Transverse colon (tissue), 4 donors: ENCODE results near the gene CPAMD8.

ENCODE experiments used
- EP300 ChIP-seq: sonication (generic); formaldehyde crosslinking; IDR thresholded peaks from one replicate; pipeline ENCODE4 v1.6.1; 2017; ENCODE audit warnings: antibody characterized with exemption, low read depth
- POLR2A ChIP-seq: fragments of 450-650 bp; IDR thresholded peaks from one replicate; pipeline ENCODE4 v1.6.1; 2016; ENCODE audit warnings: antibody characterized with exemption, mild to moderate bottlenecking, moderate library complexity
- POLR2AphosphoS5 ChIP-seq, 3 donors: sonication (generic); formaldehyde crosslinking; IDR thresholded peaks; one replicate each; pipeline ENCODE4 v1.6.1; 2016; ENCODE audit warnings: antibody characterized with exemption in 3 of 3
- TF ChIP-seq, protein P1 (sequence below), 5 experiments: fragments of 200-600 bp in 3 of 5; fragments of 450-650 bp in 2 of 5; sonication (generic) in 3 of 5; IDR thresholded peaks; 1 replicate in 2 of 5; 2 replicates in 3 of 5; pipeline ENCODE4 v1.5.1; 2016 to 2017; ENCODE audit warnings: antibody characterized with exemption in 5 of 5, inconsistent platforms in 3 of 5, mild to moderate bottlenecking in 2 of 5, moderate library complexity in 1 of 5

- TF ChIP-seq POLR2A = no peak
- TF ChIP-seq, protein P1, sequence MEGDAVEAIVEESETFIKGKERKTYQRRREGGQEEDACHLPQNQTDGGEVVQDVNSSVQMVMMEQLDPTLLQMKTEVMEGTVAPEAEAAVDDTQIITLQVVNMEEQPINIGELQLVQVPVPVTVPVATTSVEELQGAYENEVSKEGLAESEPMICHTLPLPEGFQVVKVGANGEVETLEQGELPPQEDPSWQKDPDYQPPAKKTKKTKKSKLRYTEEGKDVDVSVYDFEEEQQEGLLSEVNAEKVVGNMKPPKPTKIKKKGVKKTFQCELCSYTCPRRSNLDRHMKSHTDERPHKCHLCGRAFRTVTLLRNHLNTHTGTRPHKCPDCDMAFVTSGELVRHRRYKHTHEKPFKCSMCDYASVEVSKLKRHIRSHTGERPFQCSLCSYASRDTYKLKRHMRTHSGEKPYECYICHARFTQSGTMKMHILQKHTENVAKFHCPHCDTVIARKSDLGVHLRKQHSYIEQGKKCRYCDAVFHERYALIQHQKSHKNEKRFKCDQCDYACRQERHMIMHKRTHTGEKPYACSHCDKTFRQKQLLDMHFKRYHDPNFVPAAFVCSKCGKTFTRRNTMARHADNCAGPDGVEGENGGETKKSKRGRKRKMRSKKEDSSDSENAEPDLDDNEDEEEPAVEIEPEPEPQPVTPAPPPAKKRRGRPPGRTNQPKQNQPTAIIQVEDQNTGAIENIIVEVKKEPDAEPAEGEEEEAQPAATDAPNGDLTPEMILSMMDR (IDR thresholded peaks at IDR 0.05) = no peak
- TF ChIP-seq POLR2AphosphoS5 (IDR thresholded peaks at IDR 0.05) = no peak
- TF ChIP-seq EP300 = no peak
These were observed 6.2 kb downstream of the CPAMD8 start for GRCh38 chr19:17020385-17020784.
